Activated CD4-positive, alpha-beta T cell treated with anti-CD3 and anti-CD28 coated beads for 36 hours (primary cell): ENCODE results near the gene UBASH3A. TPM values are rescaled to one million over a fixed set of nuclear protein-coding genes. Genes with fewer than 3 reads are reported as not detected.

Source experiments
- ATAC-seq: fragments of 200-7000 bp; cut with Tn5 transposase; one replicate; pipeline ENCODE4 v1.10.0; 2021; ENCODE audit warnings: mild to moderate bottlenecking, moderate library complexity
- CTCF ChIA-PET: fragments of 350-600 bp; sonication (Branson Sonifier 250); formaldehyde crosslinking; loops from one replicate; lab custom pipeline; 2021; ENCODE audit warnings: antibody characterized with exemption; lab: Charles Lee
- POLR2A ChIA-PET: fragments of 350-600 bp; sonication (Branson Sonifier 250); formaldehyde crosslinking; loops from one replicate; lab custom pipeline; 2021; ENCODE audit warnings: antibody characterized with exemption, inconsistent platforms; lab: Charles Lee
- DNase-seq: peaks from one replicate; pipeline ENCODE4 v3.0.0-alpha.2; 2020
- H3K27ac Mint-ChIP-seq: one replicate; pipeline ENCODE4 v1.8.0; 2021; ENCODE audit warnings: mixed read lengths
- H3K27me3 Mint-ChIP-seq: one replicate; pipeline ENCODE4 v1.8.0; 2021; ENCODE audit warnings: mixed read lengths
- H3K36me3 Mint-ChIP-seq: one replicate; pipeline ENCODE4 v1.8.0; 2021; ENCODE audit warnings: low read depth, mixed read lengths
- H3K4me1 Mint-ChIP-seq: one replicate; pipeline ENCODE4 v1.8.0; 2021; ENCODE audit warnings: mixed read lengths
- H3K4me3 Mint-ChIP-seq: one replicate; pipeline ENCODE4 v1.8.0; 2021; ENCODE audit warnings: mild to moderate bottlenecking, moderate library complexity, mixed read lengths
- H3K9me3 Mint-ChIP-seq: one replicate; pipeline ENCODE4 v1.8.0; 2021; ENCODE audit warnings: low read depth, mixed read lengths
- intact Hi-C, 2 experiments: fragments of 100-400 bp; cut with DNase I in 1 of 2; cut with micrococcal nuclease in 1 of 2; formaldehyde crosslinking; loops; one replicate each; pipeline versions ENCODE4 v1.14.2 to v1.15.1; 2022 to 2024; cut with DNase I, micrococcal nuclease
- total RNA-seq, 2 experiments: library from RNA; stranded (reverse); gene quantifications; one replicate each; pipeline ENCODE4 v1.2.3, GENCODE V29; 2021

UBASH3A gene
- total RNA-seq, 2 experiments from 2014 or later, result 37.3 to 39.0 TPM

DNA sequence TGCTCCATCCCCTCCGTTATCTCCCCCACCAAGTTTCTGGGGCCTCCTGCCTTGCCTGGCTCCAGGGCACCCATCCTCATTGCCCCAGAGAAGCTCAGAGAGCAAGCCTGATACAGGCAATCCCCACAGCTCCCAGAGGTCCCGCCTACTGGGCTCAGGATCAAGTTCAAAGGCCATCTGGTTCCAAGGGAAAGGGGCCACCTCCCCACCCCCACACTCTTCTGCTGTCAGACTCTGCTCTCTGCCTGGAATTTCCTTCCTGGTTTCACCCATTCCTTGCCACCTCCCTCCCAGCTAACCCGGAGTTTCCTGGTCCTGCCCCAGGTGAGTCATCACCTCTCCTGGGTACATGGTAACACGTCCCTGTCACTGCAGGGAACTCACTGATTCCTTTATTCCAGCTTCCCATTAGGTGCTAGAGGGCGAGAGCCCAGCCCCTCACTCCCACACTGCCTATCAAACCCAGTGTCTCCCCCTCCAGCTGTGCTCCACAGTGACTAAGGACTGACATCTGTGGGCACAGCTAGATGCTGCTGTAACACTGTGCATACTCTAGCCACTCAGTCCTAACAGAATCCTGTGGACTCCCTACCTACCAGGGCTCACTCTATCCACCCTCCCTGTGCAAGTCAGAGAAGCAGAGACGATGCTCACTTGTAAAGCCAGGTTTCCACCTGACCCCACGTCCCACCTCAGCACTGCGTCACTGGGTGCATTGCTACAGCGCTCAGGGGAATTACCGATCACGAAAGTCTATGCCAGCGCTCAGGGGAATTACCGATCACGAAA is 70.5 kb downstream of the UBASH3A start:
- Mint-ChIP-seq H3K27ac (no peak overlapping the region), H3K4me3 (no peak overlapping the region), H3K4me1 (peaks cover 4% of the 10 kb centered on the region), H3K36me3 (no peaks in the 10 kb centered on the region), H3K27me3 (peaks cover 3% of the 10 kb centered on the region), H3K9me3 (no peaks in the 10 kb centered on the region)
- CTCF ChIA-PET, result no interaction called here
- DNase-seq (peak; percentile 28), ATAC-seq (peak; percentile 64)
- POLR2A ChIA-PET, result no interaction called here
- intact Hi-C loops, result no loop called here

GRCh38 chr21:42475036-42475435 is 71.3 kb downstream of the UBASH3A start:
- H3K4me3 Mint-ChIP-seq, result no peak overlapping the region
- CTCF ChIA-PET, result interaction anchor here (0.8 kb wide), 1 partner anchor 11 kb away, joined by 5 read pairs; no protein-coding TSS in a partner anchor
- POLR2A ChIA-PET, result no interaction called here
- intact Hi-C loops, result no loop called here
- H3K9me3 Mint-ChIP-seq, result no peaks in the 10 kb centered on the region
- ATAC-seq, result no peak
- no peak for DNase-seq
- no peaks in the 10 kb centered on the region for H3K36me3 Mint-ChIP-seq
- H3K27me3 Mint-ChIP-seq, result peaks cover 3% of the 10 kb centered on the region
- no peak overlapping the region for H3K27ac Mint-ChIP-seq
- peaks cover 10% of the 10 kb centered on the region for H3K4me1 Mint-ChIP-seq

DNA sequence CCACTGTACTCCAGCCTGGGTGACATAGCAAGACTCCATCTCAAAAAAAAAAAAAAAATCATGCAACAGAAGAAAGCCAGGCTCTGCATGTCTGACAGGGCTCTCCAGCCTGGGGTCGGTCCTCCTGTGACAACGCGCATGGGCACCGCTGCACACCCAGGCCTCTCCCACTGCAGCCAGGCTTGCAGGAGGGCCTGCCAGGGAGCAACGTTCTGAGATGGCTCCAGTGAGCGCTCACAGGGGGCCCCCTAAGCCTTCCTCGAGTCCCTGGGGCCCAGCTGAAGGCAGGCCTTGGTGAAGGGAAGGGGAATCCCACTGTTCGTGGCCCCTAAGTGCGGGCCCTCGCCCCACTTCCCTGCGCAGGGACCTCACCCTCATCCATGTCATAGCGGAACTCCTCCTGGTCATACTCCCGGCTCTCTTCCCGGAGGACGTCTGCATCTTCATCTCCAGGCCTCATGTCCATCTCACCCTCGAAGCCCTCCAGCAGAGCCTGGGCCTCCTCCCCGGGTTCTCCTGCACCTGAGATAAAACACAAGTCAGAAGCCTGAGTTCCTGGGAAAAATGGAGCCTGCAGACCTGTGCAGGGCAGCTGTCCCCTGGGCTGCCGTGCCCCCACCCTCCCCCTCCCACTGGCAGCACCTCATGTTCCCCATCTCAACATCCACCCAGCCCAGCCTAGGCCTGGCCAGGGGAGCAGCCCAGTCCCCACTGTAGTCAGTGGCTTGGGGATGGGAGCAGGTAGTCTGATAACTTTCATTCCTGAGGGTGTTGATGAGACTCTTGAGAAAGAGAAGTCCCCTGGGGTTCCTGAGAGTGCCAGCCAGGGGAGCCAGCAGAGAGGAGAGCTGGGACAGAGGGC is 72.1 kb downstream of the UBASH3A start:
- Mint-ChIP-seq H3K9me3 (no peaks in the 10 kb centered on the region), H3K36me3 (no peaks in the 10 kb centered on the region), H3K27ac (no peak overlapping the region), H3K4me3 (no peak overlapping the region), H3K27me3 (peaks cover 3% of the 10 kb centered on the region), H3K4me1 (peaks cover 10% of the 10 kb centered on the region)
- no peak for DNase-seq
- ChIA-PET POLR2A (no interaction called here), CTCF (interaction anchor here (0.8 kb wide), 1 partner anchor 12 kb away, joined by 5 read pairs; no protein-coding TSS in a partner anchor)
- intact Hi-C loops, result no loop called here
- ATAC-seq, result no peak

GRCh38 chr21:42476388-42477331 is 73.0 kb downstream of the UBASH3A start:
- peaks cover 3% of the 10 kb centered on the region for H3K27me3 Mint-ChIP-seq
- CTCF ChIA-PET, result interaction anchor here (0.6 to 1.2 kb wide), 2 partner anchors 8 to 11 kb away, joined by 3 read pairs; no protein-coding TSS in a partner anchor

DNA sequence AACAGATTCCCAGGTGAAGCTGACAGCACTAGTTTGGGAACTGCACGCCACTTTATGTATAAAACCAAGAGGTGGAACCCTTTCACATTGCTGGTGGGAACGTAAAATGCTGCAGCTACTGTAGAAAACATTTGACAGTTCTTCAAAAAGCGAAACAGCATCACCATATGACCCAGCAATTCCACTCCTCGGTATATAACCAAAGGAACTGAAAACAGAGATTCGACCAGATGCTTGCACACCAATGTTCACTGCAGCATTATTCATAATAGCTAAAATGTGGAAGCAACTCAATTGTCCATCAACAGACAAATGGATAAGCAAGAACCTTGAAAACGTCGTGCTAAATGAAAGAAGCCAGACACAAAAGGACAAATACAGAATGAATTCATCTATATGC is 74.8 kb downstream of the UBASH3A start:
- peaks cover 3% of the 10 kb centered on the region for H3K27me3 Mint-ChIP-seq
- ChIA-PET POLR2A (no interaction called here), CTCF (interaction anchor here (0.9 to 1.6 kb wide), 6 partner anchors 12 to 168 kb away, joined by 3 to 5 read pairs (median 4); no protein-coding TSS in a partner anchor)
- intact Hi-C loops, result no loop called here
- no peak overlapping the region for H3K4me3 Mint-ChIP-seq
- no peaks in the 10 kb centered on the region for H3K36me3 Mint-ChIP-seq
- H3K4me1 Mint-ChIP-seq, result peaks cover 10% of the 10 kb centered on the region
- DNase-seq (no peak), ATAC-seq (no peak)
- no peaks in the 10 kb centered on the region for H3K9me3 Mint-ChIP-seq
- no peak overlapping the region for H3K27ac Mint-ChIP-seq

More at GRCh38 chr21:42476388-42477331, 73.0 kb downstream of the UBASH3A start:
- H3K36me3 Mint-ChIP-seq, result no peaks in the 10 kb centered on the region
- peaks cover 10% of the 10 kb centered on the region for H3K4me1 Mint-ChIP-seq
- intact Hi-C loops, result no loop called here
- no peak overlapping the region for H3K27ac Mint-ChIP-seq
- POLR2A ChIA-PET, result interaction anchor here (0.6 kb wide), 1 partner anchor 132 kb away, joined by 4 read pairs; no protein-coding TSS in a partner anchor
- no peak overlapping the region for H3K4me3 Mint-ChIP-seq
- DNase-seq (no peak), ATAC-seq (no peak)
- H3K9me3 Mint-ChIP-seq, result no peaks in the 10 kb centered on the region

GRCh38 chr21:42479582-42479981 is 75.9 kb downstream of the UBASH3A start:
- Mint-ChIP-seq H3K36me3 (no peaks in the 10 kb centered on the region), H3K9me3 (no peaks in the 10 kb centered on the region), H3K4me3 (no peak overlapping the region), H3K27me3 (no peaks in the 10 kb centered on the region), H3K27ac (no peak overlapping the region), H3K4me1 (peaks cover 6% of the 10 kb centered on the region)
- ChIA-PET CTCF (interaction anchor here (0.7 to 1.6 kb wide), 5 partner anchors 46 to 170 kb away, joined by 3 to 4 read pairs (median 3); no protein-coding TSS in a partner anchor), POLR2A (no interaction called here)
- intact Hi-C loops, result no loop called here
- ATAC-seq, result peak; percentile 72
- peak; percentile 24 for DNase-seq

- Mint-ChIP-seq H3K4me1 (peaks cover 6% of the 10 kb centered on the region), H3K4me3 (no peak overlapping the region), H3K27me3 (peaks cover 2% of the 10 kb centered on the region), H3K9me3 (no peaks in the 10 kb centered on the region), H3K36me3 (no peaks in the 10 kb centered on the region), H3K27ac (no peak overlapping the region)
- ChIA-PET POLR2A (no interaction called here), CTCF (interaction anchor here (0.6 kb wide), 2 partner anchors 12 to 124 kb away, joined by 3 to 5 read pairs; no protein-coding TSS in a partner anchor)
- ATAC-seq, result no peak
- DNase-seq, result no peak
- intact Hi-C loops, result no loop called here
Observed at GRCh38 chr21:42480736-42481135, 77.0 kb downstream of the UBASH3A start.

GRCh38 chr21:42481169-42481568 is 77.5 kb downstream of the UBASH3A start:
- no peak overlapping the region for H3K27ac Mint-ChIP-seq
- H3K4me3 Mint-ChIP-seq, result no peak overlapping the region
- no peaks in the 10 kb centered on the region for H3K9me3 Mint-ChIP-seq
- peaks cover 2% of the 10 kb centered on the region for H3K27me3 Mint-ChIP-seq
- intact Hi-C loops, result no loop called here
- ChIA-PET POLR2A (no interaction called here), CTCF (interaction anchor here (0.6 kb wide), 1 partner anchor 125 kb away, joined by 3 read pairs; no protein-coding TSS in a partner anchor)
- H3K36me3 Mint-ChIP-seq, result no peaks in the 10 kb centered on the region
- ATAC-seq (no peak), DNase-seq (no peak)
- H3K4me1 Mint-ChIP-seq, result peaks cover 8% of the 10 kb centered on the region

DNA sequence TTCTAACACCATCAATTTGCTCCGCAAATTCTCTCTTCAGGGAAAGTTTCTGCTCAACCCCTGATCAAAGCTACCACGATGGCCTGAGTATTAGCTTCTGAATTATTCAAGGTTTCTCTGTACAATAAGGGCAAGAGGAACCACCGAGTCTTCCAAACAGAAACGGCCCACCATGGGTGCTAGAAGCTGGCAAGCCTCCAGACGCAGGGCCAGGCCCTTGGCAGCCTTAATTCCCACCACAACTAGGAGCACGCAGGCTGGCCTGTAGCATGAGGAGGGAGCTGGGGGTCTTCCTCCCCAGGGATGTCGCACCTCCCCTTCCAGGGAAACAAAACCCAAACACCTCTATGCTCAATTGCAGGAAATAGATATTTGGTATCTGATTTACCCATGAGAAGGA is 81.3 kb downstream of the UBASH3A start:
- peaks cover 5% of the 10 kb centered on the region for H3K27me3 Mint-ChIP-seq
- ChIA-PET CTCF (interaction anchor here (0.6 kb wide), 1 partner anchor 94 kb away, joined by 3 read pairs; no protein-coding TSS in a partner anchor), POLR2A (no interaction called here)
- H3K27ac Mint-ChIP-seq, result no peak overlapping the region
- DNase-seq (no peak), ATAC-seq (no peak)
- H3K4me3 Mint-ChIP-seq, result no peak overlapping the region
- H3K9me3 Mint-ChIP-seq, result no peaks in the 10 kb centered on the region
- intact Hi-C loops, result no loop called here
- no peaks in the 10 kb centered on the region for H3K36me3 Mint-ChIP-seq
- peaks cover 2% of the 10 kb centered on the region for H3K4me1 Mint-ChIP-seq

DNA sequence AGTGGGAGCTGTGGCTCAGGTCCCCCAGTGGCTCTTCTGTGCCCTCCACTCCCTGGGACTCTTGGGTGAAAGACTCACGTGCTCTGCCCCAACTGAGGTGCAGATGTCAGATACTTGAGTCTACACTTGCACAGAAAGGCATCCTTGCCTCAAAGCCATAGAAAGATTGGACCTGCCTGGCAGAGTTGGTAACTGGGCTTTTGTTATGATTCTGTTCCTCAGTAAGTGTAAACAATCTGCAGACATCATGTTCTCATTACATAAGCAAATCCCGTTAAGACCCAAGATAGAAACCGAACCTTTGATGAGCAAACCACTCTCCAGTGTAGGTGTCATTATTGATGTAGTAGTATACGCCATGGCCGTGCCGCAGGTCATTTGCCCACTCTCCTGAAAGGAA is 82.4 kb downstream of the UBASH3A start:
- no peak overlapping the region for H3K27ac Mint-ChIP-seq
- H3K4me3 Mint-ChIP-seq, result no peak overlapping the region
- intact Hi-C loops, result no loop called here
- POLR2A ChIA-PET, result no interaction called here
- H3K27me3 Mint-ChIP-seq, result peaks cover 5% of the 10 kb centered on the region
- CTCF ChIA-PET, result no interaction called here
- peaks cover 2% of the 10 kb centered on the region for H3K4me1 Mint-ChIP-seq
- no peak for DNase-seq
- no peaks in the 10 kb centered on the region for H3K9me3 Mint-ChIP-seq
- no peaks in the 10 kb centered on the region for H3K36me3 Mint-ChIP-seq
- no peak for ATAC-seq
